Esophagus squamous epithelium (tissue), 5 donors: ENCODE results near the gene SHC2. TPM values are rescaled to one million over a fixed set of nuclear protein-coding genes. Genes with fewer than 3 reads are reported as not detected.
"Not testable (repeated sequence)": the region's sequence is repeated elsewhere in the genome, so short reads cannot be mapped to it uniquely, and the experiment has no call there.

Experiments
- DNase-seq: peaks from one replicate; lab custom pipeline; 2025; lab: John Stamatoyannopoulos, UW
- H3K27ac ChIP-seq, 4 donors: fragments of 200-600 bp; sonication (generic); one replicate each; pipeline ENCODE4 v1.5.1; 2016 to 2019; ENCODE audit warnings: mild to moderate bottlenecking in 1 of 4
- H3K27me3 ChIP-seq, 4 donors: fragments of 200-600 bp; sonication (generic); 1 replicate in 3 of 4; 2 replicates in 1 of 4; pipeline versions ENCODE4 v1.5.1 to v1.6.0; 2017 to 2021; ENCODE audit warnings: antibody characterized with exemption in 1 of 4
- H3K36me3 ChIP-seq, 3 donors: fragments of 200-600 bp; sonication (generic); one replicate each; pipeline ENCODE4 v1.5.1; 2016 to 2019
- H3K4me1 ChIP-seq, 3 donors: fragments of 200-600 bp; sonication (generic); one replicate each; pipeline ENCODE4 v1.5.1; 2017 to 2019
- H3K4me3 ChIP-seq, 4 donors: fragments of 200-600 bp; sonication (generic); 1 replicate in 3 of 4; 2 replicates in 1 of 4; pipeline ENCODE4 v1.5.1; 2016 to 2019; ENCODE audit warnings: mild to moderate bottlenecking in 2 of 4, moderate library complexity in 1 of 4
- H3K9me3 ChIP-seq, 3 donors: fragments of 200-600 bp; sonication (generic); one replicate each; pipeline ENCODE4 v1.5.1; 2016 to 2019
- POLR2A ChIP-seq, 4 donors: fragments of 450-650 bp; IDR thresholded peaks; one replicate each; pipeline ENCODE4 v1.6.1; 2017; ENCODE audit warnings: antibody characterized with exemption in 4 of 4, mild to moderate bottlenecking in 4 of 4, moderate library complexity in 3 of 4
- WGBS, 2 donors: methylation state at CpG; one replicate each; pipeline ENCODE4 v1.1.5; 2018; 5-methylcytosine and 5-hydroxymethylcytosine counted together
- intact Hi-C: fragments of 100-400 bp; cut with DNase I; formaldehyde crosslinking; loops from one replicate; pipeline ENCODE4 v1.15.0; 2022
- total RNA-seq, 4 donors: library from RNA; depleted of rRNA; stranded (reverse); fragments of >200 nt; gene quantifications; one replicate each; pipeline ENCODE4 v1.1.0, GENCODE V29; 2016
- TF ChIP-seq, protein P1 (sequence below), 6 experiments: fragments of 450-650 bp in 4 of 6; fragments of 200-600 bp in 2 of 6; sonication (generic) in 2 of 6; IDR thresholded peaks; one replicate each; pipeline ENCODE4 v1.5.1; 2016 to 2019; ENCODE audit warnings: antibody characterized with exemption in 6 of 6, mild to moderate bottlenecking in 4 of 6, moderate library complexity in 4 of 6
- donor health status: DM: yes; HTN: yes; CAD: no.

Gene SHC2
- total RNA-seq, 4 donors from 2014 or later, result 1.1 to 10.2 (median 4.7) TPM

- no peak overlapping the region for H3K4me3 ChIP-seq
- WGBS, 2 donors, result 69 to 77% methylated on average over 11 to 15 of the region's 15 CpGs
Observed at GRCh38 chr19:413756-414420, 46.9 kb downstream of the SHC2 start.

GRCh38 chr19:412356-413355, 48.2 kb downstream of the SHC2 start:
- Histone ChIP-seq H3K4me1 (peaks cover 15 to 28% (median 16%) of the 10 kb centered on the region in 3 donors), H3K36me3 (no peaks in the 10 kb centered on the region), H3K27ac (no peak overlapping the region), H3K4me3 (no peak overlapping the region), H3K27me3 (peaks cover 0 to 68% (median 13%) of the 10 kb centered on the region in 4 donors), H3K9me3 (no peaks in the 10 kb centered on the region)
- DNase-seq, result no peak
- intact Hi-C loops, result no loop called here
- TF ChIP-seq POLR2A (IDR thresholded peaks at IDR 0.05), result no peak
- TF ChIP-seq, protein P1, sequence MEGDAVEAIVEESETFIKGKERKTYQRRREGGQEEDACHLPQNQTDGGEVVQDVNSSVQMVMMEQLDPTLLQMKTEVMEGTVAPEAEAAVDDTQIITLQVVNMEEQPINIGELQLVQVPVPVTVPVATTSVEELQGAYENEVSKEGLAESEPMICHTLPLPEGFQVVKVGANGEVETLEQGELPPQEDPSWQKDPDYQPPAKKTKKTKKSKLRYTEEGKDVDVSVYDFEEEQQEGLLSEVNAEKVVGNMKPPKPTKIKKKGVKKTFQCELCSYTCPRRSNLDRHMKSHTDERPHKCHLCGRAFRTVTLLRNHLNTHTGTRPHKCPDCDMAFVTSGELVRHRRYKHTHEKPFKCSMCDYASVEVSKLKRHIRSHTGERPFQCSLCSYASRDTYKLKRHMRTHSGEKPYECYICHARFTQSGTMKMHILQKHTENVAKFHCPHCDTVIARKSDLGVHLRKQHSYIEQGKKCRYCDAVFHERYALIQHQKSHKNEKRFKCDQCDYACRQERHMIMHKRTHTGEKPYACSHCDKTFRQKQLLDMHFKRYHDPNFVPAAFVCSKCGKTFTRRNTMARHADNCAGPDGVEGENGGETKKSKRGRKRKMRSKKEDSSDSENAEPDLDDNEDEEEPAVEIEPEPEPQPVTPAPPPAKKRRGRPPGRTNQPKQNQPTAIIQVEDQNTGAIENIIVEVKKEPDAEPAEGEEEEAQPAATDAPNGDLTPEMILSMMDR (IDR thresholded peaks at IDR 0.05), result no peak
- 31 to 41% methylated on average over 8 to 10 of the region's 36 CpGs for WGBS, 2 donors

More at GRCh38 chr19:413756-414420, 46.9 kb downstream of the SHC2 start:
- DNase-seq, result no peak
- Histone ChIP-seq H3K27ac (no peak overlapping the region), H3K27me3 (peaks cover 0 to 64% (median 7%) of the 10 kb centered on the region in 4 donors), H3K4me1 (peaks cover 8 to 16% (median 10%) of the 10 kb centered on the region in 3 donors), H3K36me3 (no peaks in the 10 kb centered on the region), H3K9me3 (no peaks in the 10 kb centered on the region)
- TF ChIP-seq, protein P1 (IDR thresholded peaks at IDR 0.05), result no peak
- no peak for TF ChIP-seq POLR2A (IDR thresholded peaks at IDR 0.05)
- intact Hi-C loops, result no loop called here

DNA sequence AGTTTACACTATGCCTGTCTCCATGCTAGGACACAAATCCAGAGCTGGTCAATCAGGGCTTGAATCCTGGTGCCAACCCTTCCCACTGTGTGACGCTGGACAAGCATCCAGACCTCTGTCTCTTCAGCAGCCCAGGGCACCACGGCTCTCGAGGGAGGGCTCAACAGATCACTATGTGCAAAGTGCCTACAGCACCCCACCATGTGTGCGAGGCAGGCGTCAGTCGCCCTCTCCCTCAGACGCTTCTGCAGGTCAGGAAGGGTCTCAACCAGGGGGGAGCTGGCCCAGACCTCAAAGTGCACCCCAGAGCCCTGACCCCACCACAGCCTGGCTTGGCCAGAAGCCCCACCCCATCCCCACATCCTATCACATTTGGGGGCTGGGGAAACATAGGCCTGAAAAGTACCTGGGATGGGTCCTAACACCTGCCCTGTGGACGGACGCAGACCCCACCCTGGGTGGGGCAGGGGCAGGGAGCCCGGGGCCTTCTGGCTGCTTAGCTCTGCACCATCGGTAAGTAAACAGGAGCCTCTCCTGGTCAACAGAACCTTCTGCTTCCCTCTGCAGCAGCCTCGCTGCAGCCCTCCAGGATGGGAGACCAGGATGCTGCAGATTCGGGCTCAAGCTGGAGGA, 49.0 kb downstream of the SHC2 start:
- H3K9me3 ChIP-seq, result no peaks in the 10 kb centered on the region

DNA sequence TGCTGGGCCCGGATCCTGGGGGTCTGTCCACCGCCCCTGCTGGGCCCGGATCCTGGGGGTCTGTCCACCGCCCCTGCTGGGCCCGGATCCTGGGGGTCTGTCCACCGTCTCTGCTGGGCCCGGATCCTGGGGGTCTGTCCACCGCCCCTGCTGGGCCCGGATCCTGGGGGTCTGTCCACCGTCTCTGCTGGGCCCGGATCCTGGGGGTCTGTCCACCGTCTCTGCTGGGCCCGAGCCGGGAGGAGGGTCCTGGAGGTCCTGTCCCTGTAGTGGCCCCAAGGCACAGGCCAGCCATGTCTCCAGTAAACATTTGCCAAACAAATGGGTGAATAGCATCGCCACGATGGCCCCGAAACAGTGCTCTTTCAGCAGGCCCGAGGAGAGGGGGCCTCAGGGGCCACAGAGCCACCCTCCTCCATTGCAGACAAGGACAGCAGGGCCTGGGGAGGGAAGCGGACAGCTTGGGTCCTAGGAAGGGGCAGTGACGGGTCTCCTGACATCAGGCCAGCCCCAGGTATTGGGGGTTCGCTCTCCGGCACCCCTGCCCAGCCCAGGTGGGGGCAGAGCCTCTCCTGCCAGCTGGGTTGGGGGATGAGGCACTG, 49.6 kb downstream of the SHC2 start:
- H3K27me3 ChIP-seq, result peaks cover 0 to 78% (median 13%) of the 10 kb centered on the region in 4 donors
- peaks cover 15 to 28% (median 16%) of the 10 kb centered on the region in 3 donors for H3K4me1 ChIP-seq
- H3K27ac ChIP-seq, intact Hi-C loops, H3K36me3 ChIP-seq, H3K9me3 ChIP-seq, DNase-seq, H3K4me3 ChIP-seq: not testable (repeated sequence)
- no CpG with 5 or more reads among the region's 22 CpGs for WGBS, 2 donors

More for the DNA sequence above, 49.0 kb downstream of the SHC2 start:
- peaks cover 15 to 28% (median 16%) of the 10 kb centered on the region in 3 donors for H3K4me1 ChIP-seq
- no peak overlapping the region for H3K27ac ChIP-seq
- no peak for DNase-seq
- no peak overlapping the region for H3K4me3 ChIP-seq
- H3K27me3 ChIP-seq, result peaks cover 0 to 71% (median 13%) of the 10 kb centered on the region in 4 donors
- WGBS, 2 donors, result 39% methylated on average over 6 of the region's 13 CpGs; no CpG with 5 or more reads in 1 of the 2 donors
- intact Hi-C loops, result no loop called here
- no peaks in the 10 kb centered on the region for H3K36me3 ChIP-seq
- TF ChIP-seq, protein P1 (IDR thresholded peaks at IDR 0.05), result no peak
- no peak for TF ChIP-seq POLR2A (IDR thresholded peaks at IDR 0.05)

- no peak overlapping the region for H3K4me3 ChIP-seq
- peaks cover 15 to 34% (median 16%) of the 10 kb centered on the region in 3 donors for H3K4me1 ChIP-seq
- no peaks in the 10 kb centered on the region for H3K36me3 ChIP-seq
- no peaks in the 10 kb centered on the region for H3K9me3 ChIP-seq
- intact Hi-C loops, result no loop called here
- whole genome bisulfite sequencing, 2 donors, result 52 to 56% methylated on average over 3 to 9 of the region's 21 CpGs
- TF ChIP-seq POLR2A (IDR thresholded peaks at IDR 0.05), result no peak
- TF ChIP-seq, protein P1 (IDR thresholded peaks at IDR 0.05), result no peak
- H3K27me3 ChIP-seq, result peaks cover 0 to 87% (median 13%) of the 10 kb centered on the region in 4 donors
- no peak for DNase-seq
- no peak overlapping the region for H3K27ac ChIP-seq
Observed at GRCh38 chr19:410243-410781, 50.5 kb downstream of the SHC2 start.
